ENCODE data around the gene PSMC3IP. TPM values are rescaled to one million over a fixed set of nuclear protein-coding genes. Genes with fewer than 3 reads are reported as not detected.

PSMC3IP gene
- total RNA-seq, 1 experiment from 2014 or later: 37.4 TPM

DNA sequence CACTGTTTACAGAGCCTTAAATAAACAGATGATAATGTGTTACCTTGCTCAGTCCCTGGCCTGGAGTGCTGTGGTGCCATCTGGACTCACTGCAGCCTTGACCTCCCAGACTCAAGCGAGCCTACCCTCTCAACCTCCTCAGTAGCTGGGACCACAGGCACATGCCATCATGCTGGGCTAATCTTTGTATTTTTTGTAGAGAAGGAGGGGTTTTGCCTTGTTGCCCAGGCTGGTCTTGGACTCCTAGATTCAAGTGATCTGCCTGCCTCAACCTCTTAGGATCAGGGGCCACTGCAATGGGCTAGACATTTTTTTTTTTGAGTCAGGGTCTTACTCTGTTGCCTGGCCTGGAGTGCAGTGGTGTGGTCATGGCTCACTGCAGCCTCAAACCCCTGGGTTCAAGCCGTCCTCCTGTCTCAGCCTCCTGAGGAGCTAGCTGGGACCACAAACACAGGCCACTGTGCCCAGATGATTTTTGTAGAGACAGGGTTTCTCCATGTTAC is 46.5 kb downstream of the PSMC3IP start:
- no peak overlapping the region for H2BK120ac ChIP-seq (ENCODE audit: low read depth, low read length, poor library complexity, severe bottlenecking)
- H3T11ph ChIP-seq (ENCODE audit: low read length): no peak overlapping the region
- Mint-ChIP-seq H3K27ac (no peak overlapping the region), H3K4me3 (peak overlapping the region in 1 of 2 experiments; percentile 46; a peak in 2 of 5 replicates), H3K9me3 (0 out of 5 replicates have a peak, but pooled peaks cover 0 to 3% of the 10 kb centered on the region in 2 experiments), H3K27me3 (ENCODE audit: low read depth) (peaks cover 48% of the 10 kb centered on the region), H3K4me1 (peaks cover 8 to 15% of the 10 kb centered on the region in 2 experiments), H3K36me3 (ENCODE audit: insufficient read depth in 1 of 3, low read depth in 3 of 3) (no peaks in the 10 kb centered on the region; a peak in 2 of 7 replicates)
- no peak overlapping the region for H2BK20ac ChIP-seq (ENCODE audit: low read depth, low read length, poor library complexity, severe bottlenecking)
- H3K4me1 ChIP-seq (ENCODE audit: insufficient read depth, low read length): no peaks in the 10 kb centered on the region
- H3K4me2 ChIP-seq (ENCODE audit: insufficient read depth, insufficient read length, low read length): no peak overlapping the region
- WGBS (ENCODE audit: extremely low coverage, insufficient read length, low lambda C conversion rate): no CpG with 5 or more reads among the region's 2 CpGs
- H2BK5ac ChIP-seq (ENCODE audit: insufficient read length, low read length): no peak overlapping the region
- no peak overlapping the region for H3K14ac ChIP-seq (ENCODE audit: insufficient read depth, low read length)
- H3K79me1 ChIP-seq (ENCODE audit: insufficient read depth, low read depth, low read length, poor library complexity, severe bottlenecking): no peaks in the 10 kb centered on the region
- TF ChIP-seq, protein P1, sequence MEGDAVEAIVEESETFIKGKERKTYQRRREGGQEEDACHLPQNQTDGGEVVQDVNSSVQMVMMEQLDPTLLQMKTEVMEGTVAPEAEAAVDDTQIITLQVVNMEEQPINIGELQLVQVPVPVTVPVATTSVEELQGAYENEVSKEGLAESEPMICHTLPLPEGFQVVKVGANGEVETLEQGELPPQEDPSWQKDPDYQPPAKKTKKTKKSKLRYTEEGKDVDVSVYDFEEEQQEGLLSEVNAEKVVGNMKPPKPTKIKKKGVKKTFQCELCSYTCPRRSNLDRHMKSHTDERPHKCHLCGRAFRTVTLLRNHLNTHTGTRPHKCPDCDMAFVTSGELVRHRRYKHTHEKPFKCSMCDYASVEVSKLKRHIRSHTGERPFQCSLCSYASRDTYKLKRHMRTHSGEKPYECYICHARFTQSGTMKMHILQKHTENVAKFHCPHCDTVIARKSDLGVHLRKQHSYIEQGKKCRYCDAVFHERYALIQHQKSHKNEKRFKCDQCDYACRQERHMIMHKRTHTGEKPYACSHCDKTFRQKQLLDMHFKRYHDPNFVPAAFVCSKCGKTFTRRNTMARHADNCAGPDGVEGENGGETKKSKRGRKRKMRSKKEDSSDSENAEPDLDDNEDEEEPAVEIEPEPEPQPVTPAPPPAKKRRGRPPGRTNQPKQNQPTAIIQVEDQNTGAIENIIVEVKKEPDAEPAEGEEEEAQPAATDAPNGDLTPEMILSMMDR (conservative IDR thresholded peaks at IDR 0.05): no peak
- no peak overlapping the region for H2BK15ac ChIP-seq (ENCODE audit: low read depth, low read length)
- H4K91ac ChIP-seq (ENCODE audit: insufficient read length, low read depth, low read length): no peak overlapping the region
- H3K23me2 ChIP-seq (ENCODE audit: insufficient read length, low read depth, low read length, poor library complexity, severe bottlenecking): peaks cover 3% of the 10 kb centered on the region
- H3K18ac ChIP-seq (ENCODE audit: insufficient read length, low read depth, low read length): no peak overlapping the region
- H2AK5ac ChIP-seq (ENCODE audit: insufficient read length, low read length): no peak overlapping the region
- no peak overlapping the region for H3K56ac ChIP-seq (ENCODE audit: insufficient read length, low read depth, low read length)
- no peak overlapping the region for H4K5ac ChIP-seq (ENCODE audit: insufficient read length, low read depth, low read length)
- H3K27ac ChIP-seq (ENCODE audit: insufficient read length, low read depth, low read length): no peak overlapping the region
- H4K8ac ChIP-seq (replicated peaks; ENCODE audit: insufficient read length, low read depth, low read length): no peak overlapping the region
- no peak overlapping the region for H3K9ac ChIP-seq (ENCODE audit: extremely low read depth, insufficient read length, low read length)
- H4K20me1 ChIP-seq (ENCODE audit: control insufficient read depth, insufficient read depth, insufficient read length): no peaks in the 10 kb centered on the region
- H3K23ac ChIP-seq (ENCODE audit: insufficient read length, low read depth, low read length): no peak overlapping the region
- H3K27me3 ChIP-seq (ENCODE audit: insufficient read depth, low read length): no peaks in the 10 kb centered on the region
- no peak for DNase-seq
- no peak overlapping the region for H2AFZ ChIP-seq (ENCODE audit: low read length)
- no peaks in the 10 kb centered on the region for H3K9me3 ChIP-seq (ENCODE audit: control insufficient read depth, low read depth, low read length)
- no peak overlapping the region for H3K4ac ChIP-seq (ENCODE audit: low read depth, low read length)
- H2BK12ac ChIP-seq (ENCODE audit: insufficient read length, low read depth, low read length): no peak overlapping the region
- H3K79me2 ChIP-seq (ENCODE audit: insufficient read depth, low read length): no peaks in the 10 kb centered on the region
